ENCODE results near the gene SERPINA4. TPM values are rescaled to one million over a fixed set of nuclear protein-coding genes. Genes with fewer than 3 reads are reported as not detected.

SERPINA4 gene
- polyA plus RNA-seq, 3 donors: 1.1 to 76.1 TPM; not detected in 1

Other genes starting within 250 kb of the SERPINA4 start
- gene SERPINA6, start 238.1 kb upstream of the SERPINA4 start, polyA plus RNA-seq: 1 to 10 TPM in 1 of 3 donors, not detected in 2; 3.5 TPM
- gene SERPINA2, start 194.7 kb upstream of the SERPINA4 start, polyA plus RNA-seq: not detected
- gene SERPINA1, start 172.8 kb upstream of the SERPINA4 start, polyA plus RNA-seq: 10 to 100 TPM; 37.5 to 56.2 (median 50.9) TPM
- not detected for gene SERPINA11, start 108.6 kb upstream of the SERPINA4 start, polyA plus RNA-seq
- not detected for gene SERPINA9, start 85.2 kb upstream of the SERPINA4 start, polyA plus RNA-seq
- gene SERPINA12, start 52.0 kb upstream of the SERPINA4 start, polyA plus RNA-seq: not detected
- gene SERPINA5, start 20.0 kb downstream of the SERPINA4 start, polyA plus RNA-seq: 10 to 100 TPM in 1 of 3 donors, 1 to 10 TPM in 2; 1.1 to 65.2 (median 1.1) TPM
- 1,000 to 10,000 TPM in 1 of 3 donors, 10 to 100 TPM in 2; 78.2 to 7,001 (median 97.3) TPM for gene SERPINA3, start 50.9 kb downstream of the SERPINA4 start, polyA plus RNA-seq
- gene GSC, start 208.7 kb downstream of the SERPINA4 start, polyA plus RNA-seq: 1 to 10 TPM in 2 of 3 donors, under 1 TPM in 1; 0.52 to 3.6 (median 1.4) TPM